ENCODE measurements around the gene EMB.
"Not testable (repeated sequence)": the region's sequence is repeated elsewhere in the genome, so short reads cannot be mapped to it uniquely, and the experiment has no call there.

- not testable (repeated sequence) for TF ChIP-seq CTCF (conservative IDR thresholded peaks at IDR 0.05); EZH2 (IDR thresholded peaks at IDR 0.05; ENCODE audit: low read depth)
These were observed 21.4 kb downstream of the EMB start for GRCh38 chr5:50419656-50420055.
